NCI-H1694 (cell line): ENCODE results near the gene KLHL2.
A peak's percentile ranks its signal among the peaks of the same experiment; 100 is the strongest.

Source experiments
- DNase-seq: peaks from one replicate; lab custom pipeline; 2025; lab: John Stamatoyannopoulos, UW

Gene KLHL2

DNA sequence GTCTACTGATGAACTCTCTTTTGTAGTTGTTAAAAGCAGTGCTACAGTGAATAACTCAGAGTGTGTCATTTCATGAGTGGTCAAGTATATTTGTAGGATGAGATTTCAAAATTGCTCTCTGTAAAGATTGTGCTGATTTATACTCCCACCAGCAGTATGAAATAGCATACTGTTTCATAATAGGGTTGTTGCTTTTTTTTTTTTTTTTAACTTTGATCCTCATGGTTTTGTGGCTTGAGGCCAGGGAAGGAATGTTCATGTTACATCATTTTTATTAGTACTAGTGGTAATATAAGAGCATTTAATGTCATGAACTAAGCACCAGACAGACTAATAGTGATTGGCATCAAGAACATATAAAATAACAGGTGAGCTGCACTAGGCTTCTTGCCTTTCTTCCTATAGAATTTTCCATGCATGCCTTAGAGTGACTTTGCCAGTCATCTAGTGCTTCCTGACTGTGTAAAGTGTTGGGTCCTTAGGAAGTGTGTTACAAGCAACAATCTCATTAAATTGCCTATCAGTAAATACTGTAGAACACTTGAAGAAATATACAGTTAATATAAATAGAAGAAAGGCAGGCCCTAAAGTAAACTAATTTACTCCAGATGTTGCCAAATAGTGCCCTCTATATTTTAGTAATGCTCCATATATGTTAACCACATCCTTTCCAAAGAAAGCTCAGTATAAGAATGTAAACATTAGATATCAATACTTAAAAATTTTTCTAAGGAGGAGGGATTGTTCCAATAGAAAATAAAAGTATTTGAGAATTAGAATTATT is 81.5 kb downstream of the KLHL2 start:
- no peak for DNase-seq

DNA sequence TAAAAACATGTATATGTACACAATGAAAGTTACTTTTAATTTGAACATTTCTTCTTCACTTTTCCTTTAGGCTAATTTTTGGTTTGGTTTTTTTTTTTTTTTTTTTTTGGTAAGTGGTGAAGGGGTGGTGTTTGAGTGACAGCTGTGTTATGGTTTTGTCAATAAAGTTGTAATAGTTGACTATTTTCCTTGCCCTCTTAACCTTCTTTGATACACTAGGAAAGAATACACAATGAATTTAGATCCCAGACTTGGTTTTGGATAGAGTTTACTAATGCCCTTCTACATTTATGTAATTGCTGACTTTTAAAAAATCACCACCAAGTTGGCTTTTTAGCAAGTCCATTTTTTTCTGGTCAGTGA is 82.0 kb downstream of the KLHL2 start:
- no peak for DNase-seq

DNA sequence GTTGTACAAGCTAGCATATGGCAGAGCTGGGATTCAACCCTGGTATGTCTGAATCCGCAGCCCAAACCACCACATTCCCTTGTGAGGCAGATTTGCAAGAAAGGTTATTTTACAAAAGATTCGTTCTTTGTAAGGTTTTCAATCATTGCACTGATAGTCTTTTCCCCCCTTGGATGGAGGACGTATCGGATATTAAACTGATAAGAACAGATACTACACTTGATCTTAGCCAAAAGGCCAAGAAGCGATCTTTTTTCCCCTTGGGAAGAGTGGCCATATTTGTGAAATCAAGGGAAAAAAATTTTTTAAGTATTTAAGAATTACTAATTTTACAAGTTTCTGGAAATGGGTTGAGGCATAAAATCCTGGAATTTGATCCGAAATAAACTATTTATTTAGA is 85.7 kb downstream of the KLHL2 start:
- DNase-seq, result no peak

DNA sequence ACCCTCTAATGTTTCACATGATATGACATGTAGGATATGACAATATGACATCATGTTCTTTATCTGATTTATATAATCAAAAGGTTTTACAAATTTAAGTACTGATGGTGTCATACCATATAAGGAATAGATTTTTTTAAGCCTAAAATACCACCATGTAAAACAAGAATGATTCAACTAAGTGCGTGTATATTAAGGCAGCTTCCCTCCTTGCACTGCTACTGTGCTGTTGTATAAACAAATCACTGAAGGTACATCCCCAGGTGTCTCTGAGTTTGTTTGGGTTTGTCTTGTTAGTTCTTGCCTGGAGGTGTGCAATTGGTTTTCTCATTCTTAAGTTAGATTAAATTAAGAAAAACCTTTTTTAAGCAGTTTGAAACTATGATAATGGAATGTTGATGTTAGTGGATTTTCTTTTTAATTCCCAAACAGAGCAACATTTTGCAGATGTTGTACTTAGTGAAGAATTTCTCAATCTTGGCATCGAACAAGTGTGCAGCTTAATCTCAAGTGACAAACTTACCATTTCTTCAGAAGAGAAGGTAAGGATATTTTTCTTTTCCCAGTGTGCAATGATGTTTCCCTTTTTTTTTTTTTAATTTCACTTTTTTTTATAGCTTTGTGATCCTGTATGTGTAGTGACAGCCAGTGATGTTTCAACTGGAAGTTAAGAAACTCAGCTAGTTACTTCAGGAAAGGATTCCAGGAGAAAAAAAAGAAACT is 86.7 kb downstream of the KLHL2 start:
- no peak for DNase-seq

DNA sequence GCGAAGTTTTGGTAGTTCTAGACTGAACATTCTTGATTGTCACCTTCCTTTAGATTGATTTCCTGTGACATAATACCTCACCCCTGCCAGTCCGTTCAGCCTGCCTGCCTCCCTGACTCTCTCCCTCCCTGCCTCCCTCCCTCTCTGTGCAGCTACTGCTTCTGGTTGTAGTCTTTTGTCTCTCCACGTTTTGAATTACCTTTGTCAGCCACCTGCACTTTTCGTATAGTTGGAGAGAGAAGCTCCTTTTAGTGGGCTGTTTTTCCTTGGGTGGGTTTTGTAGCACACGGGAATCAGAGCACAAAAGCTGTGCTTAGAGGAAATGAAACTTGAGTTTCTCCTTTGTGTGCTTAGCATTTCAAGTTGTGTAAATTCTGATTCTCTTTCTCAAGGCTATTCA is 87.5 kb downstream of the KLHL2 start:
- no peak for DNase-seq

DNA sequence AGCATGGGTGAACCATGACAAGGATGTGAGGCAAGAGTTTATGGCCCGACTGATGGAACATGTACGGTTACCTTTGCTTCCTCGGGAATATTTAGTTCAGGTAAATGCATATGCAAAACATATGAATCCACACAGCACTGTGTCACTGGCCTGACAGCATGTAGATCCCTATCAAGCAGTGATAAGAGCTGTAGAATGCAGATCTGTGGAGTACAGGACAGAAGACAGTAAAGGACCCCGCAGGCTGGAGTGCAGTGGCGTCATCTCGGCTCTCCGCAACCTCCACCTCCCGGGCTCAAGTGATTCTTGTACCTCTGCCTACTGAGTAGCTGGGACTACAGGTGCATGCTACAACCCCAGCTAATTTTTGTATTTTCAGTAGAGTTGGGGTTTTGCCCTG is 90.3 kb downstream of the KLHL2 start:
- DNase-seq, result no peak

DNA sequence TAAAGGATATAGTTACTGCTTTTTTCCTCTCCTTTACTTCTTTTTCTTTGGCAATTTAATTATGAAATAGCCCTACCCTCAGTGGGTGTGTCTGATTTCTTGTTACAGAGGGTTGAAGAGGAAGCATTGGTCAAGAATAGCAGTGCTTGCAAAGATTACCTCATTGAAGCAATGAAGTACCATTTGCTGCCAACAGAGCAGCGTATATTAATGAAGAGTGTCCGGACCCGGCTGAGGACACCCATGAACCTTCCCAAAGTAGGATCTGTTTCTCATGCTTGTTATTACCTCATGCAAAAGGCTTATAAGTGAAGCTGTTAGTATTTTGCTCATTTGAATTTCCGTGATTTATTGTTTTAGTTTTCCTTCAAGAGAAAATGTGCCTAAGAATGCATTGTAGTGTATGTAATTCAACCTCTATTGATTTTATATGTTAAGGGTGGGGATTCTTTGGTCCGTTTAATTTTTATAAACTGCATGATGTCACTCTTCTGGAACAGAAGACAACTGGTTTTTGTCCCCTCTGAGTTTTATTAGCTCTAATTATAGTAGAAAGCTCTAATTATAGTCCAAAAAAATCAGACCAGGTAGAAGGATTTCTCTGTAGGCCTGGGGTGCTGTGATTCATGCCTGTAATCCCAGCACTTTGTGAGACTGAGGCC is 92.2 kb downstream of the KLHL2 start:
- DNase-seq, result no peak

DNA sequence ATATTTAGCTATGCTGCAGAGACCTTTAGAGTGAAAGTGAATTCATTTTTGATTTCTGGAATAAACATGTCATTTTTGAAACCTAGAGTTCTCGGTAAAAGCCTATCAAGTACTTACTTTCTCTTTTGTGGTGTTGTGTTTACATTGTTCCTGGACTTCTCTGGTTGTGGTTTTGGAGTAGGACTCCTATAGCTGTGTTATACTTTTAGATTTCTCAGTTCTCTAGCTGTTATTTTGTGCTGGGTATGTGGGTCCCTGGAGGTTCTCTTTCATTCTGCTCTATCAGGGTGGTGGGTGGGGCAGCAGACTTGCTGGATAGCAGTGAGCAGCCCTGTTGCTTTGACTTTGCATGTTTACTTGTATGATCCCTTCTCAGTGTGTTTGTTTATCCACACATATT is 94.5 kb downstream of the KLHL2 start:
- no peak for DNase-seq

DNA sequence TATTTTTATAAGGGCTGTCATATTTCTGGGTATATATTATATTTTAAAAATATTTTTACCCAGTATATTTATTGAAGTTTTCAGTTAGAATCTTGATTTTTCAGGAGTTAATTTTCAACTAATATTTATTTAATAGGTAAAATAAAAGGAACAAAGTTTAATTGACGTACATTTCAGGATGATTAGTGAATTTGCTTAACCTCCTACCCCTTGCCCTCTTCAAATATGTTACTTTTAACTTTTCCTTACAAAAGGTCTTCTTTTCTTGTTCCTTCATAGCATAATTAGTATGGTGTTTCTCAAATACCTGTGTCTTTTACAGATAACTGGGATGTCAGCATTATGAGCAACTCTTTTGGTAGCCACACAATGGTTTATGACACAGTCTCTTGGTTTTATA is 95.3 kb downstream of the KLHL2 start:
- no peak for DNase-seq

DNA sequence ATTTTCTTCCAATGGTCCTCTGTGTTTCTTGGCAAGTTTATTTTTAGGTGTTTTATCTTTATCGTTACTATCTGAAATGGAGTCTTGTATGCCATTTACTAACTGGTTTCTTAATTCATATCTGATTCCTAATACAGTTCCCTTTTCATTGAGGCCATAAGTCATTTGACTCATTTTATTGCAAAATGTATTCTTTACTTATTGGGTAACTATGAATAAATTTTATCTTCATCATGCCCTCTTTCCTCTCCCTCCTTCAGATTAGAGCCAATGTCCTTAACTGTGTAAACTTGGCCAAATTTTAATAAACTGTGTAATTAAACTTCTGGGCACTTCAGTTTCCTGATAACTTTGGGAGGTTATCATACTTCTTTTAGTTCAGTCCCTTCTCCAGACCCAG is 100.8 kb downstream of the KLHL2 start:
- no peak for DNase-seq

DNA sequence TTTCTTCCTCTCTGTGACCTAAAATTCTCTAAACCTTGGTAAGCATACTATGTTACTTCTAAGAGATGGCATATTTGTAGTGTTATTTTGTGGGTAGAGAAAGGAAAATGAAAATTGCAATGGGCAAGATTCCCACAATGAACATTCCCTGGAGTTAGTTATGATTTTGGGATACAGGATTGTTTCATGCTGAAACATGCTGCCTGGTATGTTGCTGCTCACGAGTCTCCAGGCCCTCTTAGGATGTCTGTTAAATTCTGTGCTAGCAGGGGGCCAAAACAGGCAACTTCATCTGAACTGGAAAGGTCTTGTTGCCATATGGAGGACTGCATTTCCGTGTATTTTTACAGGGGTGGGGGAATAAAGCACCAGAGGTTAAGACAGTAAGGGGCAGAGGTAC is 101.2 kb downstream of the KLHL2 start:
- DNase-seq, result no peak

DNA sequence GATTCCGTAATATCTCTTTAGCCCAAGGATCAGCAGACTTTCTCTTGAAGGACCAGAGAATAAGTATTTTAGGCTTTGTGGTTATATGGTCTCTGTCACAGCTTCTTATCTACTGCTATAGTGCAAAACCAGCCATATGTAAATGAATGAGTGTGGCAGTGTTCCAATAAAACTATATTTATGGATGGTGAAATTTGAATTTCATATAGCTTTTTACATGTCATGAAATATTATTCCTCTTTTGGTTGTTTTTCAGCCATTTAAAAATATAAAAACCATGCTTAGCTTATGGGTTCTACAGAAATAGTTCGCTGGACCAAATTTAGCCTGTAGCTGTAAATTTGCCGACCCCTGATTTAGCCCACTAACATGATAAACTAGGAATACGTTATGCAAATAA is 102.1 kb downstream of the KLHL2 start:
- no peak for DNase-seq

DNA sequence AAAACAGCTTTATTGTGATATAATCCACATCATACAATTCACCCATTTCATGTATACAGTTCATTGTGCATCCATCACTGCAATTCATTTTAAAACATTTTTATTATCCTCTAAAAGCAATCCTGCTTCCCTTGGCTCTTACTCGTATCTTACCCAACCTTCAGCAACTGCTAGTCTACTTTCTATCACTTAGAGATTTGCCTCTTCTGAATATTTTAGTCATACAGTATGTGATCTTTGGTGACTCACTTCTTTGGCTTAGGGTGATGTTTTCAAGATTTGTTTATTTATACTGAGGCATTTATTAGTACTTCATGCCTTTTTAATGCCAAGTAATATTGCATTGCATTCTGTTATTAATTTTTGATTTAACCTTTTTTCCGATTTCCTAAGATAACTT is 105.1 kb downstream of the KLHL2 start:
- no peak for DNase-seq

DNA sequence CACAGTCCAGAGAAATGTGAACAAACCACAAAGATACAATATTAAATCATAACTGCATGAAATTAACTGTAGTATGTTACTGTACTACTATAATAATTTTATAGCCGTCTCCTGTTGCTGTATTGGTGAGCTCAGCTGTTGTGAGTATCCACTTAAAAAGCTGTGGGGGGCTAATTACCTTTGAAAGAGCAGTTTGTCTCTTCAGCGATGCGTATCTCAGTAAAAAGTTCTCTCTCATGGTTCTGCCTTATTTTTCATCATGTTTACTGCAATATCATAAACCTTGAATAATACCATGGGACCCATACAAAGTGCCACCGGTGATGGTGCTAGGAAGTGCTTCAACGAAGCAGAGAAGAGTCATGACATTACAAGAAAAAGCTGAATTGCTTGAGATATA is 111.7 kb downstream of the KLHL2 start:
- DNase-seq, result no peak

DNA sequence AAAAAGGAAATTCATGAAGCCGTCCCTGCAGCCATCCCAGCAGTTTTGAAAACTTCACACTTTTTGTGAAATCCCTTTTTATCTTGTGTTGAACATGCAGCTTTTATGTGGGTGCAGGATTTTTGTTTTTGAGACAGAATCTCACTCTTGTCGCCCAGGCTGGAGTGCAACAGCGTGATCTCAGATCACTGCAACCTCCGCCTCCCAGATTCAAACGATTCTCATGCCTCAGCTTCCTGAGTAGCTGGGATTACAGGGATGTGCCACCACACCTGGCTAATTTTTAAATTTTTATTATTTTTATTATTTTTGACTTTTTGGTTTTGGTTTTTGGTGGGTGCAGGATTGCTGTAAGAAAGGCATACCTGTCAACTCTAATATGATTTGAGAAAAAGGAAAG is 112.1 kb downstream of the KLHL2 start:
- DNase-seq, result no peak

DNA sequence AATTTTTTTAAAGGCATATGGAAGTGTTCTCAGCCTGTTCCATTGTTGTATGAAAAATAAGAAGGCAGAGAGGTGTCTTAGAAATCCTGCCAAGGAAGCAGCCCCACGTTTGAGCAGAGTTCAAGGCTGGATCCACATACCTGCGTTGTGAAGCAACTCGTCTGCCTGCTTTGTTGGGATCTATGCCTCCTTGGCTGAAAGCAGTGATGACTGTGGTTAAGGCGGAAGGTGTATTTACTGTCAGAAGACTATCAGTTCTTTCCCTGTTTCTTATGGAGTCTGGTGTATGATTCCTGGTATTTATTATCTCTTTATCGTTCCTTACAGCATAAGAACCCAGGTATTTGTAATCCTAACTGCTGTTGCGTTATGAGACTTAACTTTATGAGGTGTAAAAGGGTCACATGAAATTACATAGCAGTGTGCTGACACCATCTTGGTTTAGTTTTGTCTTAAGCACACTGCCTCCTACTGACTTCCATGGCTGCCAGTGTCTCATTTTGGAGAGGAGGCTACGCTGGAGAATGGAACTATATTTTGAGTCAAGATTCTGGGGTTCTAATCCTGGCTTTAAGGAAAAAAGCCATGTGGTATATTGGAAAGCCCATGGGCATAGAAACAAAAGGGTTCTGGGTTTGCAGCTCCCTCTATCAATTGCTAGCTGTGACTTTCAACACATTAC is 117.0 kb downstream of the KLHL2 start:
- DNase-seq, result no peak

DNA sequence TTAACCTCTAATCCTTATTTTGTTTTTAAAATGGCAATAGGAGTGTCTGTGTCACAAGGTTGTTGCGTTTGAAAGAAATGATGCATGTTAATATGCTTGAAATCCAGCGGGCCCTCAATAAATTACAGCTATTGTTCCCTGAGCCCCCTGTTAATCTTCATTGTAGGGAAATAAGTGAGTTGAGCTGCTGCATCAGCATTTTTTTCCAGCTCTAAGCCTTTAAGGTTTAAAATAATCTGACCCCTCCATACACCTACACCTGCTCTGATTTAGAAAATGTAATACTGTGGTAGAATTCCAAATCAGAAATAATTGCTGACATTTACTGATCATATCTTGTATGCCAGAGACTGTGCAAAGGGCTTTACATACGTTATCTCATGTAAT is 117.5 kb downstream of the KLHL2 start:
- no peak for DNase-seq

DNA sequence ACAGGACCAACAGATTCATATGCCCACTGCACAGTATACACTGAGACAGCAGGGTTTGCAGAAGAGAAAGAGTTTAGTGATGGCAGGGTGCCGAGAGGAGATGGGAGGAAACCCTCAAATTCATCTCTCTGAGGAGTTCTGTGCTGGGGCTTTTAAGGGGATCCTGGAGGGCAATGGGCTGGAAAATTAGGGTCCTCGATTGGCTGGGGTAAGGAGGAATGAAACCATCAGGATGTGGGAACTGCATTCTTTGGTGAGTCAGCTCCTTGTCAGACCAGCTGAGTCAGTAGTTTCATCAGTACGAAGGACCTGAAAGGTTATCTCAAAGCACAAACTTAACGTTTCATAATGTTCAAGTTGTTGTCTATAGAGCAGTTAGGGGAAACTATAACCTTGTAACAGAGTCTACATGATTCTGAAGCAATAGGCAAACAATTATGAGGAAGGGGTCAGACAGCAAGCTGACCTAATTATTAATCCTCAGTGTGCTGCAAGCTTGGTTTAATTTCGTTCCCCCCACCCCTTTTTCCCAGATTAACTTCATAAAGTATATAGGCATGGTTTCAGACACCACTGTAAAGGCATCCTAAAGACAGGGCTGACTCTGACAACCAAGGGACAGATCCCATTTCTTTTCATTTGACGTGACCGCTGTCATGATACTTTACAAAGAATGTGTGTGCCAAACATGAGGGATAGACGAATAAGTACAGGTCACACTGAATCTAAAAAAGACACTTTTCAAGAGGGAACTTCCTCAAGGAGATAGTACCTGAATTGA is 118.6 kb downstream of the KLHL2 start:
- no peak for DNase-seq

DNA sequence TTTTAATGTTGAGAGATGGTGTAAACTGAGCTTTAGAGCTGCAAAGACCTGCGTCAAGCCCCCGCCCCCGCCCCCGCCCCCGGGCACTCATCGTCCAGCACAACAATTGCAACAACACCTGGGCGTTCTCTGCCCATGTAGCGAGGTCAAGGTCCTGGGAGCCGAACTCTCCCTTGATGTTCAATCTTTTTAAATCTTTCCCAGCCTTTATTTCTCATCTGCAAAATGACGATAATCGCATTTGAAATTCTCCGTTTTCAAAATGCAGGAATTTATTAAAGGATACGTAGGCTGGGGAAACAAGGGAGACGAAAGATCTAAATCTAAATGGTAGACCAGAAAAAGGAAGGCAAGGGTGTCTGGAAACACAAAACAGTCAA is 119.5 kb downstream of the KLHL2 start:
- no peak for DNase-seq

DNA sequence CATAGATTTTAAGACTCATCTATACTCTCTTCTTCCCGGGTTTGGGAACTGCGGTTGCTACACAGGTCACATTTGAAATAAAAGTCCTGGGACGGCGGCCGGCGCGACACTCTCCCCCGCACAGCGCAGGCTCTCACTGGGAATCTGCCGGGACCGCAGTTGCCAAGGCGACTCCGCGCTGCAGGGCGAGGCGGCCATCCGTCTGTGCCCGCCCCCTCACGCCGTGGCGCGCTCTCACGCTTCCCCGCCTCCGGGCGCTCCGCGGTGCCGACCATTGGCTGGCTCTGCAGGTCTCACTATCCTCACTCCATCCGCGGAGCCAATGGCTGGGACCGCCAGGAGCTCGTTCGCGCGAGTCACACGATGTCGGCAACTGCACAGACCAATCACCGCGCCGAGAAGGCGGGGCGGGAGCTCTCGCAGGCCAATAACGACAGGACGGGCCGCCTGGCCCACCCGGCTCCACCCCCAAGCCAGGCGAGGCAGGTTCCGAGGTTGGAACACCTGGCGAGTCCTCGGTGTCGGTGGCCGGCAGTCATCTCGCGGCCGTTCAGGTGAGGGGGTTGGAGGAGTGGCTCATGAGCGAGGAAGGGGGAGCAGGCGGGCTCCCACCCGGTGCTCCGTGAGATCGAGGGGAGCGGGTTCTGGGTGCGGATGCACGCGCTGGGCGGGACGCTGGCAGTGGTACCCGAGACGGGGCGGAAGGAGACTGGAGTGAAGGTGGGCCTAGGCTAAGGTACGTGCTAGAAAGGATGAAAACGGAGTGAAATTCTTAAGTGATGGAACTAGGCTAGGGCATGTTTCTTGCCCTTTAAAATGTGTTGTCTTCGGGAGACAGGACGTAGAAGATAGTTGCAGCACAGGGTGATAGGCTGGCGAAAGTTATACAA is 120.1 kb downstream of the KLHL2 start, which contains the start of gene MSMO1:
Gene MSMO1, plus strand, starts transcription at position 459 of the 890 bp plus-strand sequence. CDS start 5,702 bp downstream, outside the sequence.
- DNase-seq, result peak; percentile 97

DNA sequence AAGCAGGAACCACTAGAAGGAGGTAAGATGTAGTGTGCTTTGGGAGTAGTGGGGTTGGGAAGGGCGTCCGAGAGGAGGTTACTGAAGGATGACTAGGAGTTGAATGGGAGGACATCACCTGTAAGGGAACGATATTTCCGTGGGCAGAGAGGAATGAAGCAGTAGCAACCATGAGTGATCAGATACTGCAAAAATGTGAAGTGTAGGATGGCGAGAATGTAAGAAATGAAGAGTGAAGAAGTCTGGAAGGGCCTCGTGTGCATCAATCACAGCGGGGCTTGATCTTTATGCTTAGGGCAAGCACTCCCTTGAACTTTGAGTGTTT is 120.7 kb downstream of the KLHL2 start:
- DNase-seq, result no peak
